GM18873 (cell line): ENCODE results near the gene RNPS1.
A peak's percentile ranks its signal among the peaks of the same experiment; 100 is the strongest.

Experiments
- ATAC-seq: cut with Tn5 transposase; IDR thresholded peaks from one replicate; pipeline ENCODE4 v1.9.1; 2021; ENCODE audit warnings: mild to moderate bottlenecking, moderate library complexity, moderate number of reproducible peaks; ENCODE audit not compliant: unreplicated experiment, low FRiP score

RNPS1 gene

GRCh38 chr16:2216330-2216729 lies 51.6 kb downstream of the RNPS1 start:
- no peak for ATAC-seq

GRCh38 chr16:2214719-2214968 lies 53.3 kb downstream of the RNPS1 start, which contains the start of gene PGP:
Gene PGP (minus strand): TSS chr16:2214840. CDS start chr16:2214777, 63 bp downstream.
- ATAC-seq, result no peak

DNA sequence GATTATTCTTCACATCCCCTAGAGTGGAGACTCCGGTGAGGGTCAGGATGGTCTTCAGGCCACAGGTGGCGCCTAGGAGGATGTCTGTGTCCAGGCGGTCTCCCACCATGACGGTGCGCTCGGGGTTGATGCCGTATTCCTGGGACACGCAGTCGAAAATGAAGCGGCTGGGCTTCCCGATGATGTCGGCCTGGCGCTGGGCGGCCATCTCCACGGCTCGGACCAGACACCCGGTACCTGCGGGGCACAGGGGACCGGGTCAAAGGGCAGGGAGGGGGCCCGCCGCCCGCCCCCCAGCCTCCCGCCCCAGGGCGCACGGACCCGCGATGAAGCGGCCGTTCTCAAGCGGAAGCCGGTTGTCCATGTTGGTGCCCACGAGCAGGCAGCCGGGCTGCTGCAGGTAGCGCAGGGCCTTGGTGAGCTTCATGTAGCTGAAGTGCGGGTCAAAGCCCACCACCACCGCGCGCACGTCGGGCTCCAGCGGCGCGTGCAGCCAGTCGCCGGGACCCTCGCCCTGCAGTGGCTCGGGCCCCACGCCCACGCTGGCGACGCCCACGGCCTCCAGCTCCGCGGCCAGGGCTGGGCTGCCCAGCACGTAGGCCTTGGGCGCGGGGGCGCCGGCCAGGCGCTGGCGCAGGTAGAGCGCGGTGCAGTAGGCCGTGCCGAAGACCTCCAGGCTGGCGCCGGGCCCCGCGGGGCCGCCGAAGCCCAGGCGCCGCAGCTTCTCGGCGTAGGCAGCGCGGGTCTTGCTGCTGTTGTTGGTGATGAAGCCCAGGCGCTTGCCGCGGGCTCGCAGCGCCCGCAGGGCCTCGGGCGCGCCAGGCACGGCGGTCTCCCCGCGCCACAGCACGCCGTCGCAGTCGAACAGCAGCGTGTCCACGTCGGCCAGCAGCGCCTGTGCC lies 53.9 kb downstream of the RNPS1 start:
- peak; percentile 13 for ATAC-seq

- no peak for ATAC-seq
Observed at GRCh38 chr16:2212362-2213324, 55.3 kb downstream of the RNPS1 start.

DNA sequence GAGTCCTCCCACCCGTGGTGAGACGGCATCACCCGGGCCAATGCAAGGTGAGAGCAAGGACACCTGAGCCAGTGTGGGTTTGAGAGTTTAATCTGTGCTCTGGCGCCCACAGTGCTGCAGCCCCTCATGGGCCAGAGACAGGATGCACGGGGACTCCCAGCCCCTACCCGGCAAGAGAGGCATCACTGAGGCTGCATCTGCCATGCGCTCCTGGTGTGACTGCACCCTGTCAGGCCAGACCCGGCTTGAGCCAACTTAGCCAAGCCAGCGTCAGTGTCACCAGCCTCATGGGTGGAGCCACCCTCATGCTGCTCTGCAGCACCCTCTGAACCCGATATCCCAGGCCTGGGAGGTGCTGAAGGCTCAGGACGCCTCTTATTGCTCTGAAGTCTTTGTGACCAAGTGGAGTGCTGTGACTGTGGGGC lies 56.0 kb downstream of the RNPS1 start:
- no peak for ATAC-seq

GRCh38 chr16:2210386-2211365 lies 57.2 kb downstream of the RNPS1 start, which contains the start of gene BRICD5:
Gene BRICD5 (minus strand): TSS chr16:2210863. CDS start chr16:2210833, 30 bp downstream.
- ATAC-seq, result no peak

GRCh38 chr16:2210009-2210332 lies 58.0 kb downstream of the RNPS1 start:
- ATAC-seq, result no peak

DNA sequence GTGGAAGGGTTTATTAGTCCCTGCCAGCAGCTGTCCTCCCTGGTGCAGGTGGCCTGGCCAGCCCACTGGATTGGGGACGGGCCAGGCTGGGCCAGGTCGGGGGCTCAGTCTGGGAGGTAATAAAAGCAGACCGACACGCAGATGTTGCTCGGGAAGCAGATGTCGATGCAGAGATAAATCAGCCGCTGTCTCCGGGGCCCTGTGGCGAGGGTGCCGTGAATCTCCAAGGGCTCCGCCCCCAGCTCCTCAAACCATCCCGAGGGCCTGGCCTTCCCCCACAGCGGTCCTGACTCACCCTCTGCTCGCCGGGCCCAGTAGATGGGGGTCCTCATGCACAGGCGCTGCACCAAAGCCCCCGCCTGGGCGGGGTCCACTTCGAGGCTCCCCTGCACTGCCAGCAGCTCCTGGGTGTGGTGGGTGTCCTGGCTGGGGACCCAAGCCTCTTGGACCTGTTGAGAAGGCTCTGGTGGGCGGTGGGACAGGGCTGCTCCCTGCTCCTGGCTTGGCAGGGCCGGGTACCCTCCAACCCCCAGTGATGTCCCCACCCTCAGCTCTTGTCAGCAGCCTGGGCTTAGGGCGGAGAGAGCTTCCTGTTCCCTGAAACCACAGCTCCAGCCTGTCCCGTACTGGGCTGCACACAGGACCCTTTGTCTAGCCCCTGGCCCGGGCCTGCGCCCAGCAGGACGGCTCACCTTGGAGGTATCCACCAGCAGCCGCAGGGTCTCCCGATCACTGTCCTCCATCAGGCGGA lies 58.5 kb downstream of the RNPS1 start:
- no peak for ATAC-seq

GRCh38 chr16:2208772-2209171 lies 59.2 kb downstream of the RNPS1 start:
- ATAC-seq, result no peak

GRCh38 chr16:2208308-2208707 lies 59.6 kb downstream of the RNPS1 start:
- no peak for ATAC-seq

- ATAC-seq, result no peak
Observed at GRCh38 chr16:2207872-2208271, 60.1 kb downstream of the RNPS1 start.

DNA sequence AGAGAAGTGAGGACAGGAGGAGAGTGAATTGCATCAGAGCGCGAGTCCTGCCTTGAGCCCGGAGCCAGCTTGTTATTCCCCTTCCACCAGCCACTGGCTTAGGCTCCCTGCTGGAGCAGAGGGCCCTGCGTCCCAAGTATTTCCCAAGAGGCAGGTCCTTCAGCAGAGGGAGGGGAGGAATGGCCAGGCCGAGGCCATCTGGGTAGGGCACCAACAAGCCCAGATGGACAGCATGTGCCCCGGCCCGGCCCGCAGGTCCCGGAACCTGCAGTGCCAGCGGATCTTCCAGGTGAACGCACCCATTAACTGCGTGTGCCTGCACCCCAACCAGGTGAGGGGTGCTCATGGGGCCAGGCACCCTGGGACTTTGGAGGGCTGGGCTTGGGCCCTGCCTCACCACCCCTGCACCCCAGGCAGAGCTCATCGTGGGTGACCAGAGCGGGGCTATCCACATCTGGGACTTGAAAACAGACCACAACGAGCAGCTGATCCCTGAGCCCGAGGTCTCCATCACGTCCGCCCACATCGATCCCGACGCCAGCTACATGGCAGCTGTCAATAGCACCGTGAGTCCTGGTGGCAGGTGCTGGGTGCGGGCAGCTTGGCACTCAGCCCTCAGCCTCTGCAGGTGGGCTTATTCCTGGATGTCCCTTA lies 61.0 kb downstream of the RNPS1 start:
- ATAC-seq, result no peak

DNA sequence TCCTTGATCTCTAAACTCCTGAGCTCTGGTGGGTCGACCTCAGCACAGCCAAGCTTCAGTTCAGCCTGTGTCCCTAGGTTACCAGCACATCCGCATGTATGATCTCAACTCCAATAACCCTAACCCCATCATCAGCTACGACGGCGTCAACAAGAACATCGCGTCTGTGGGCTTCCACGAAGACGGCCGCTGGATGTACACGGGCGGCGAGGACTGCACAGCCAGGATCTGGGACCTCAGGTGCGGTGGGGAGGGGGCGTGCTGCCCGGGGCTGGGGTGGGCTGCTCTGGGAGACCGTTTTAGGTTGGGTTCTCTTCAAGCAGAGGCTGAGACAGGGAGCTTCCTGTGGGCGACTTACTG lies 61.5 kb downstream of the RNPS1 start:
- ATAC-seq, result no peak

DNA sequence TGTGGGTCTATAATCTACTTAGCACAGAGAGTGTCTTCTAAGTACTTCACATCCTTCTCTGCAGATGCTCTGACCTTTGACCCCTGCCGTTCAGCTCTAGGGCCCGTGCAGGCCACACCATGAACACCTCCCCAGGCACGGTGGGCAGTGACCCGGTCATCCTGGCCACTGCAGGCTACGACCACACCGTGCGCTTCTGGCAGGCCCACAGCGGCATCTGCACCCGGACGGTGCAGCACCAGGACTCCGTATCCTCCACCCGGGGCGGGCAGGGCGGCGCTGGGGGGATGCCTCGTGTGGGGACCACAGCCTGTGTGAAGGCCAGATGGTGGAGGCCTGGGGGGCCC lies 62.0 kb downstream of the RNPS1 start:
- peak; percentile 7 for ATAC-seq

DNA sequence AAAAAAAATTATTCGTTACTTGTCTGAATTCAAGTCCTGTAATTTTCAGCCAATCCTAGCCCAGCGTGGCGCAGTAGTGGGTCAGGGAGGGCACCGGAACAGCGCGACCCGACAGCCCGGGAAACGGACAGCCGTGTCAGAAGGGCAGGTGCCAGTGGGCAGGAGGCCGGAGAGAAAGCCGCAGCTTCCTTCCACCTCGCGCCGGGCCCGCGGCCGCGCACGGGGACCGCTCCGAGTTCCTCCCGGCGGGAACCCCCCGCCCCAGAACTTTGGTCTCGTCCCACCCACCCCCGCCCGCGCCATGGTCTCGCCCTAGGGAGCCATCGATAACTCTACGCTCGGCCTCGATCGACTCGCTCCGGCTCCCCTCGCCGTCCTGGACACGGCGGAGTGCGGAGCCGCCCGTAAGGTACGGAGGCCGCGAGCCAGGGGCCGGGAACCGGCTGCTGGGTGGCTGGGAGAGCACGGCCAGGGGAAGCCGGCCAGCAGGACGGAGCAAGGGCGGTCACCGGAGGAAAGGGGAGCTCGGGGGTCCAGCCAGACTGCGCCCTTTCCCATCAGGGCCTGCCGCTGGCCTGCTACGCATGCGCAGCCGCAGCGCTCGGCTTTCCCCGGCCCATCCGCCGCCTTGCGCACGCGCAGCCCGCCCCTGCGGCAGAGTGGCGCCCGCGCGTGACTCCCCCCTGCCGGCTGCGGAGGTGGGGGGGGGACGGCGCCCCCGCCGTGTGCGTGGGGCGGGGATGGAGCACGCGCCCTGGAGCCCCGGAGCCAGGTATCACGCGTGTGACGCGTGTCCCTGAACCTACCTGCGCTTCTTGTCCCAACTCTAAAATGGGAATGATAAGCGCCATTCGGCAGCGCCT lies 62.6 kb downstream of the RNPS1 start, which contains the start of gene MLST8:
Gene MLST8 (plus strand): TSS at position 351 of the 863 bp plus-strand sequence. CDS start 632 bp downstream, outside the sequence.
- ATAC-seq, result peak; percentile 66

DNA sequence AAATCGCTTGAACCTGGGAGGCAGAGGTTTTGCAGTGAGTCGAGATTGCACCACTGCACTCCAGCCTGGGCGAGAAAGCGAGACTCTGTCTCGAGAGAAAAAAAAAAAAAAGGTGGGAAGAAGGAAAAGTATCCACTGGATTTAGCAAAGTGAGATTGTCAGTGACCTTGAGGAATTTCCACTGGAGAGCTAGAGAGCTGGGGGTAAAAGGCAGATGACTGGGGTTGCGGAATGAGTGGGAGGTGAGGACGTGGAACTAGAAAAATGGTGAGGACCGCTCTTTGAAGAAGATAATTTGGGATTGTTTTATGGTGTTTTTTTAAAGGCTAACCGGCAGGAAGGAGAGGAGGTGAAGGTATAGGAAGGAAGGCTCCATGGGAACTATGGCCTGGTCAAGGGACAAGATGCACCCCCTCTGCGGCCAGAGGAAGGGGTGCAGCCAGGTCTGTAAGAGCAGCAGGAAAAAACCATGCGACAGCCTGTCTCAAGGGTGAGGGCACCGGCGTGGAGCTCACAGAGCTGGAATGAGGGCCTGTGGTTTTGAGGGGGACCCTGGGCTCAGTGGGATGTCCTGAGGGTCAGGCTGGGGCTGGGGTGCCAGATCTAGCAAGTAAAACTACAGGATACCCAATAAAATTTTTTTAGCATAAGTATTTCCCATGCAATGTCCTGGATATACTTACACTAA lies 63.4 kb downstream of the RNPS1 start:
- no peak for ATAC-seq
